IMR-90 (cell line): ENCODE data around the gene GALNT7.

Experiments
- RCOR1 ChIP-seq: IDR thresholded peaks from 2 replicates; pipeline ENCODE4 v1.6.1; 2012; ENCODE audit warnings: mild to moderate bottlenecking, low read length, improper control_type of control experiment; ENCODE audit not compliant: insufficient replicate concordance
- TF ChIP-seq, protein P1 (sequence below): conservative IDR thresholded peaks from 2 replicates; pipeline ENCODE4 v1.5.1; 2012; ENCODE audit warnings: mild to moderate bottlenecking, low read depth, low read length, improper control_type of control experiment

DNA sequence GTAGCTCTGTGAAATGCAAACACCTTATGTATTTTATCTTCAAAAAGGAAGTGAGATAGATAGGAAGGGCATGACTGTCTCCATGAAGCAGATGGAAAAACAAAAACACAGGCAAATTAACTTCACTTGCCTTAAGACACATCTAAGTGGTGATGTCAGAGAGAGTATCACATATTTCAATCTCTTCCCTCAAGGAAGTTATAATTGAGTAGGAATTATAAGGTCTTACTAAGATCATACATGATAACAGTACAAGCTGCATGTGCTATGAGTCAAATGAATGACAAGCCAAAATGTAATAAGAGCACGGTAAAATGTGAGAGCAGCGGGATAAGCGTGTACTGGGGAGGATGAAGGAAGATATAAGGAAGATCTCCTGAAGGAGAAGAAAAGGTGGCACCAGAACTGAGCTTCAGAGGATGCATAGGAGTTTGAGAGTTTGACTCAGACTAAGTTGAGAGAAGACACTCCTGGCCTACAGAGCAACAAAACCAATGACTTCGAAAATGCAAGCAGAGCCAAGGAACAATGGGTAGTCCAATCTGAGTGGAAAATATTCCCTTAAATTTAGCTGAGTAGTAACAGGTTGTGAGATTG lies 43.3 kb upstream of the GALNT7 start:
- no peak for TF ChIP-seq RCOR1
- TF ChIP-seq, protein P1, sequence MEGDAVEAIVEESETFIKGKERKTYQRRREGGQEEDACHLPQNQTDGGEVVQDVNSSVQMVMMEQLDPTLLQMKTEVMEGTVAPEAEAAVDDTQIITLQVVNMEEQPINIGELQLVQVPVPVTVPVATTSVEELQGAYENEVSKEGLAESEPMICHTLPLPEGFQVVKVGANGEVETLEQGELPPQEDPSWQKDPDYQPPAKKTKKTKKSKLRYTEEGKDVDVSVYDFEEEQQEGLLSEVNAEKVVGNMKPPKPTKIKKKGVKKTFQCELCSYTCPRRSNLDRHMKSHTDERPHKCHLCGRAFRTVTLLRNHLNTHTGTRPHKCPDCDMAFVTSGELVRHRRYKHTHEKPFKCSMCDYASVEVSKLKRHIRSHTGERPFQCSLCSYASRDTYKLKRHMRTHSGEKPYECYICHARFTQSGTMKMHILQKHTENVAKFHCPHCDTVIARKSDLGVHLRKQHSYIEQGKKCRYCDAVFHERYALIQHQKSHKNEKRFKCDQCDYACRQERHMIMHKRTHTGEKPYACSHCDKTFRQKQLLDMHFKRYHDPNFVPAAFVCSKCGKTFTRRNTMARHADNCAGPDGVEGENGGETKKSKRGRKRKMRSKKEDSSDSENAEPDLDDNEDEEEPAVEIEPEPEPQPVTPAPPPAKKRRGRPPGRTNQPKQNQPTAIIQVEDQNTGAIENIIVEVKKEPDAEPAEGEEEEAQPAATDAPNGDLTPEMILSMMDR: no peak
